H7 (cell line): ENCODE measurements around the gene SEC14L1. TPM values are rescaled to one million over a fixed set of nuclear protein-coding genes. Genes with fewer than 3 reads are reported as not detected.
A peak's percentile ranks its signal among the peaks of the same experiment; 100 is the strongest.
"Not testable (repeated sequence)": the region's sequence is repeated elsewhere in the genome, so short reads cannot be mapped to it uniquely, and the experiment has no call there.

Experiments used
- DNase-seq: peaks from one replicate; pipeline ENCODE4 v3.0.0; 2012
- H3K27me3 ChIP-seq: 2 replicates; pipeline ENCODE4 v1.6.0; 2011; ENCODE audit warnings: mild to moderate bottlenecking, low read length; ENCODE audit not compliant: control insufficient read depth, insufficient read depth
- H3K36me3 ChIP-seq: replicated peaks from 2 replicates; pipeline ENCODE4 v1.5.1; 2011; ENCODE audit warnings: low read length; ENCODE audit not compliant: control insufficient read depth, insufficient read depth
- H3K4me3 ChIP-seq: 2 replicates; pipeline ENCODE4 v1.5.1; 2011; ENCODE audit warnings: low read depth, mild to moderate bottlenecking, control low read depth, low read length, moderate library complexity; ENCODE audit not compliant: insufficient read depth
- total RNA-seq: library from RNA; depleted of rRNA; stranded (reverse); fragments of >200 nt; shearing (Covaris generic); gene quantifications from 2 replicates; pipeline ENCODE4 v1.2.3, GENCODE V29; 2014

SEC14L1 gene
- total RNA-seq, 1 experiment from 2014 or later: 45.9 TPM

- DNase-seq: no peak
- peaks cover 4% of the 10 kb centered on the region for H3K36me3 ChIP-seq
- no peak overlapping the region for H3K4me3 ChIP-seq
- no peaks in the 10 kb centered on the region for H3K27me3 ChIP-seq
These were observed 3.5 kb downstream of the SEC14L1 start for GRCh38 chr17:77144227-77144626.

DNA sequence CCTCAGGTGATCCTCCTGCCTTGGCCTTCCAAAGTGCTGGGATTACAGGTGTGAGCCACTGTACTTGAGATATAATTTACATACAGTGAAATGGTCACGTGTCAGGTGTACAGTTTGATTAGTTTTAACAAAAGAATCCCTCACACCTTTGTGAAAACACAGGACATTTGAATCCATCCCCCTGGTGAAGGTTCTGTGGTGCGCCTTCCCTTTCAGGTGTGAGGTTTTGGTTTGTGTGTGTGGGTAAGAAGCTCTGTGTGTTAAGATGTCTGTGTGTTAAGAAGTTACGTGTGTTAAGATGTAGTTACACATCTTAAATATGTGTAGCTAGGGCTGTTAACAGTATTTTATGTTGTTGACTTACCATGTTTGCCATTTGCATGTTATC lies 4.4 kb downstream of the SEC14L1 start:
- H3K27me3 ChIP-seq: no peaks in the 10 kb centered on the region
- H3K4me3 ChIP-seq: no peak overlapping the region
- peaks cover 6% of the 10 kb centered on the region for H3K36me3 ChIP-seq
- DNase-seq: no peak

DNA sequence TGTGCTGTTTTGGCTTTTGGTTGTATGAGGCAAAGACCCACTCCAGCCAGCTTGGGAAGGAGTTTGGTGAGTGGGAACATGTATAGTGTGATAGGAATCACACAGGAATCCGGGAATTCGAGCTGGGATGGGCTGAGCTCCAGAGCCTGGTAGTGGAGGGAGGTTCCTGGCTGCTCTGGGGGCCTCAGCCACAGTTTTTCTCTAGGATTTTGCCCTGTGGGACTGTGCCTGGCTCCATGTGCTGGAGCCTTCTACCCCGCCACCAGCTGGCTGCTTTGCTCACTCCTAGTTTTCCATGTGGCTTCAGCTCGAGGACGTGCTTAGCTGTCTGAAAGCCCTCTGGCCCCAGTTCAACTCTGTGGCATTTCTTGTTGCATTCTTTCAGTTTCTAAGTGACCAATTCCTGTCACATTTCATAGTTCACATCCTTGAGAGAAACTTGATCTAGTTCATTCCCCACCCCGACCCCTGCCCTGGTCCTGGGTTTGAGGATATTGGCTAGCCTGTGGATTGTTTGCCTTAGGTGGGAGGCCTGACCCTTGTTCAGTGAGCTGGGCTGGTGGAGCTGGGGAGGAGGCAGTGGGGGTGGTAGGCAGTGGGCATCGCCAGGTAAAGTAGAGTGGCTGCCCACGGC lies 5.0 kb downstream of the SEC14L1 start:
- DNase-seq: no peak
- Histone ChIP-seq H3K27me3 (no peaks in the 10 kb centered on the region), H3K36me3 (peaks cover 6% of the 10 kb centered on the region), H3K4me3 (no peak overlapping the region)

DNA sequence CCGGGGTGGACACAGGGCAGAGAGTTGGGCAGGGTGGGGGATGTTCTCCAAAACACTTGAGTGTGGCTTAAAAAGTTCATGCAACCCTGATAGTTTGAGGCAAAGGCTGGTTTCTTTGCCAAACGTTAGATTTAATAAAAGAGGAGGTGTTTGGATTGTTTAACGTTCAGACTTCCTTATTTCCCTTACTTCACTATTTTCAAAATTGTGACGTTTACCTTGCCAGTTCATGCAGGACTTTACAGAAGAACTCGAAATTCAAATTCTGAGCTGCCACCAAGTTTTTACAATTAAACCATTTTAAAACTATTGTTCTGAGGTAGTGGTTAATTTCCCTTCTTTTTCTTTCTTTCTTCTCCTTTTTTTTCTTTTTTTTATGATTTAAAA lies 5.5 kb downstream of the SEC14L1 start:
- DNase-seq: no peak

GRCh38 chr17:77146882-77147281 lies 6.1 kb downstream of the SEC14L1 start:
- no peak overlapping the region for H3K4me3 ChIP-seq
- H3K27me3 ChIP-seq: no peaks in the 10 kb centered on the region
- peaks cover 6% of the 10 kb centered on the region for H3K36me3 ChIP-seq
- DNase-seq: peak; percentile 51

More for the DNA sequence above, 5.5 kb downstream of the SEC14L1 start:
- Histone ChIP-seq H3K4me3 (no peak overlapping the region), H3K27me3 (no peaks in the 10 kb centered on the region), H3K36me3 (peaks cover 6% of the 10 kb centered on the region)

DNA sequence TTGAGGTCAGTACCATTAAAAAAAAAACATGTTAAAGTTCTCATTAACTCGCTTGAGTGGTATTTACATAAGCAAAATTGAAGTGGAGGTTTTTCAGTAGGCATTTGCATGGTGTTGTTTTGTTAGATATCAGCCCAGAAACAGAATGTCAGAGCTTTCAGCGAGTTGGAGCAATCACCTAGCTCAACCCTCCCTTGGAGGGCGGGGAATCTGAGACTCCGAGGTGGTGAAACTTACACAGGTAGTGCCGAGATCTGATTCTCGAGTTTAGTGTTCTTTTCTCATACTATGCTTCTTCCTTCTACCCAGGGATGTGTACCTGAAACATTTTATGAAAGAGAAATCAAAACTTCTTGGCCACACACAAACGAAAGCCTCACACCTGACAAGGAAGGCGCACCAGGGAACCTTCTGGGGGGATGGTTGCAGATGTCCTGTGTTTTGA lies 6.6 kb downstream of the SEC14L1 start:
- no peak for DNase-seq
- Histone ChIP-seq H3K27me3 (no peaks in the 10 kb centered on the region), H3K4me3 (no peak overlapping the region), H3K36me3 (peaks cover 6% of the 10 kb centered on the region)

DNA sequence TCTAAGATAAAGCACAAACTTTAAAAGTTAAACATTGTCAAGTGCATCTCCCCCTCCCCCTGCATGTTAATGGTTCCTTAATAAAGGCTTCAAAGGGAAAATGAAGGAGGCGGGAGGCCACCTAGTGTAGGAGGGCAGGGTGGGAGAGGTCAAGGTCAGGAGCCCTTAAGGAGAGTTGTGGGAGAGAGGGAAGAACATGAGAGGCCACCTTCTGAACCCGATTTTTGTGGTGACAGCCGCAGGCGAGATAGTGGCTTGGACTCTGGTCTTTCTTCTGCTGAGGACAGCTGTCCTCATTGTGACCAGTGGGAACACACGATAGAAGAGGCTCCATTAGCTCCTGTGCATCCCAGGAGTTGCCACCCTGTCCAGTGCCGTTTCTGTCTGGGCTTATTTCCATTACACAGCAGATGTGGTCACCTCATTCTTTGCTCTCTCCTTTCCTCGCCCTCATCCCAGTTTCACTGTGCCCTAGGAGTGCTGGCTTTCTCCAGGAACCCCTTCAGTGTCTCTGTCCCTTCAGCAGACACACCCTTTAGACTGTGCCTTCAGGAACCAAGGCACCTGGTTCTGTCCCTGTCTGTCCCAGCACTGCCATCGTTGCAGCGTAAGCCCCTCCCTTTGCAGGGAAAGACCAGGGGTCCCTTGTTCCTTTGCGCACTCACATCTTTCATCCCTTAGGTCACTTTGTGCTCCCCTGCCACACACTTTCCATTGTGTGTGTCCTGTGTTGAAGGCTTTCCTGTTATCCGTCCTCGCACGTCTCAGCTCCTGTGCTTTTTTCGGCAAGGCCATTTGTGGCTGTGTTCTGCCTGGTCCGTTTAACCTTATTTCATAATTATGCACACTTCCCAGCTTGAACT lies 7.5 kb downstream of the SEC14L1 start:
- H3K27me3 ChIP-seq: no peaks in the 10 kb centered on the region
- DNase-seq: peak; percentile 53
- no peak overlapping the region for H3K4me3 ChIP-seq
- H3K36me3 ChIP-seq: peaks cover 3% of the 10 kb centered on the region

- Histone ChIP-seq H3K27me3 (no peaks in the 10 kb centered on the region), H3K4me3 (no peak overlapping the region), H3K36me3 (peaks cover 3% of the 10 kb centered on the region)
- no peak for DNase-seq
These were observed 8.3 kb downstream of the SEC14L1 start for GRCh38 chr17:77148940-77149510.

- H3K36me3 ChIP-seq: peaks cover 3% of the 10 kb centered on the region
- no peak overlapping the region for H3K4me3 ChIP-seq
- no peak for DNase-seq
- no peaks in the 10 kb centered on the region for H3K27me3 ChIP-seq
These were observed 9.4 kb downstream of the SEC14L1 start for GRCh38 chr17:77150196-77150595.

DNA sequence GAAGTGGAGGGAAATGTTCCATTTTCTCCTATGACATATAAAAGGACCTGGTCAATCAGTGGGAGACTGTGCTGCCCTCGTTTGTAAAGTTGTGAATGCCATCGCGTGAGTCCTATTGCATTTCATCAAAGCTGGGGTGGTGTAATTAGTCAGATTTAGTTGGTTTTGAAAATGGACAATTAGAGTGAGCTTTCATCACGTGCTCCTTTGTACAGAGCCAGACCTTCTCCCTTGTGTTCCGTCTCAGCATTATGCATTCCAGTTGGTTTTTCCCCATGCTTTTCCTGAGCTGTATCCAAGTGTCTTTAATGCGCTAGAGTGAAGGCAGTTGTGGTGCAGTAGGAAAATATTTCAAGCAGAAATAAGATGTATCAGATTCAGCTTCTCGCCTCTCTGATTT lies 10.4 kb downstream of the SEC14L1 start:
- H3K4me3 ChIP-seq: no peak overlapping the region

GRCh38 chr17:77152056-77152455 lies 11.3 kb downstream of the SEC14L1 start:
- H3K4me3 ChIP-seq, H3K36me3 ChIP-seq, DNase-seq, H3K27me3 ChIP-seq: not testable (repeated sequence)

More for the DNA sequence above, 10.4 kb downstream of the SEC14L1 start:
- Histone ChIP-seq H3K36me3 (peaks cover 3% of the 10 kb centered on the region), H3K27me3 (no peaks in the 10 kb centered on the region)
- no peak for DNase-seq

- Histone ChIP-seq H3K36me3 (peaks cover 3% of the 10 kb centered on the region), H3K4me3 (no peak overlapping the region), H3K27me3 (no peaks in the 10 kb centered on the region)
- DNase-seq: no peak
These were observed 12.7 kb downstream of the SEC14L1 start for GRCh38 chr17:77153472-77153871.

DNA sequence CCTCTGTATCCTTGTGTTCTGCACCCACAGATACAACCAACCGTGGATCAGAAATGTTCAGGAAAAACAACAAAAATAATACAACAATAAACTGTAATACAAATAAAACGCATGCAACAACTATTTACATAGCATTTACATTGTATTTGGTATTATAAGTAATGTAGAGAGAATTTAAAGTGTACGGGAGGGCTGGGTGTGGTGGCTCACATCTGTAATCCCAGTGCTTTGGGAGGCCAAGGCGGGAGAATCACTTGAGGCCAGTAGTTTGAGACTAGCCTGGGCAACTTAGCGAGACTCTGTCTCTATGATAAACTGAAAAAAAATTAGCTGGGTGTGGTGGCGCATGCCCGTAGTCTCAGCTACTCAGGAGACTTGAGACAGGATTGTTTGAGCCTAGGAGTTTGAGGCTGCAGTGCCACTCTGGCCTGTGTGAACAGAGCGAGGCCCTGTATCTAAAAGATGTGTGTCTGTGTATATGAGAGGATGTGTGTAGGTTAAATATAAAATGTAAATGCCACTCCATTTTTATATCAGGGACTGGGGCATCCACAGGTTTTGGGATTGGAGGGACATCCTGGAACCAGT lies 13.3 kb downstream of the SEC14L1 start:
- no peak for DNase-seq
- no peaks in the 10 kb centered on the region for H3K27me3 ChIP-seq

DNA sequence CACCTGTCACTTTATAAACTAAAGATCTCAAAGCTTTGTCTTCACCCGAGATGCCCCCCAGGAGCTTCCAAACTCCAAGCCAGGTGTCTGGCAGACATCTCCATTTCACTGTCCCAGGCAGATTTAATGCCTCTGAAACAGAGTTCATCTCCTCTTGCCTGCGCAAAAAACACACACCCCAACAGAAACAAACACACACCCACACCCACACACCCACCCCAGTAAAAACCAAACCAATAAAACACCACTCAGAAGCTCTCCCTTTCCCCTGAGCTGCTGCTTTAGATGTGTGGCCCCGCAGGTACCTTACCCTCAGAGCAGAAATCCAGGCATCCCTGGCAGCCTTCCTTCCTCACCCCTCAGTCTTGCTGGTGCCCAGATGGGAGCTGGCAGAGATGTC lies 14.4 kb downstream of the SEC14L1 start:
- Histone ChIP-seq H3K27me3 (no peaks in the 10 kb centered on the region), H3K36me3 (no peaks in the 10 kb centered on the region; the same call in 1 of the 2 replicates), H3K4me3 (no peak overlapping the region)
- DNase-seq: no peak

More for the DNA sequence above, 13.3 kb downstream of the SEC14L1 start:
- H3K4me3 ChIP-seq: no peak overlapping the region
- H3K36me3 ChIP-seq: peaks cover 3% of the 10 kb centered on the region
